Esophagus squamous epithelium (tissue), 4 donors: ENCODE results near the gene EIF1.

Source experiments
- CTCF ChIP-seq, 6 experiments: fragments of 450-650 bp in 4 of 6; fragments of 200-600 bp in 2 of 6; sonication (generic) in 2 of 6; IDR thresholded peaks; one replicate each; pipeline ENCODE4 v1.5.1; 2016 to 2019; ENCODE audit warnings: antibody characterized with exemption in 6 of 6, mild to moderate bottlenecking in 4 of 6, moderate library complexity in 4 of 6
- POLR2A ChIP-seq, 4 donors: fragments of 450-650 bp; IDR thresholded peaks; one replicate each; pipeline ENCODE4 v1.6.1; 2017; ENCODE audit warnings: antibody characterized with exemption in 4 of 4, mild to moderate bottlenecking in 4 of 4, moderate library complexity in 3 of 4

GRCh38 chr17:41734139-41734948 is 45.7 kb downstream of the EIF1 start, which contains the start of gene HAP1:
- TF ChIP-seq CTCF (IDR thresholded peaks at IDR 0.05) (no peak), POLR2A (IDR thresholded peaks at IDR 0.05) (peak in 2 of 4 donors; percentile 60 to 72)
